ENCODE data around the gene ULBP3. TPM values are rescaled to one million over a fixed set of nuclear protein-coding genes. Genes with fewer than 3 reads are reported as not detected.

ULBP3 gene
- total and polyA plus RNA-seq, 2 of the 13 experiments (the other 11 are each of a cell fraction or from before 2014, with no cell fraction given): 0.42 to 0.48 TPM

- no peak for TF ChIP-seq PBX3 (CRISPR knock-in tag; IDR thresholded peaks at IDR 0.05; ENCODE audit: borderline replicate concordance)
- no peak for TF ChIP-seq ATF3 (CRISPR knock-in tag; IDR thresholded peaks at IDR 0.05)
- TF ChIP-seq HOXD1 (CRISPR knock-in tag; IDR thresholded peaks at IDR 0.05): no peak
- TF ChIP-seq SATB2 (CRISPR knock-in tag; IDR thresholded peaks at IDR 0.05): no peak
- no peak for TF ChIP-seq POLR2AphosphoS5 (IDR thresholded peaks at IDR 0.05; ENCODE audit: low read depth, low read length)
Observed at GRCh38 chr6:150033207-150033771, 35.6 kb downstream of the ULBP3 start (continued).

- Histone ChIP-seq H3K4me2 (ENCODE audit: low read depth, low read length) (no peak overlapping the region), H3K27ac (ENCODE audit: extremely low read length, insufficient read depth, low read length) (no peak overlapping the region), H3K9me3 (ENCODE audit: low read length) (no peaks in the 10 kb centered on the region), H3K9ac (ENCODE audit: insufficient read depth, low read depth, low read length) (no peak overlapping the region), H3K4me1 (ENCODE audit: insufficient read depth, low read length) (no peaks in the 10 kb centered on the region), H4K20me1 (ENCODE audit: insufficient read depth, low read length) (no peaks in the 10 kb centered on the region), H3K27me3 (ENCODE audit: control insufficient read depth in 1 of 2, insufficient read depth in 2 of 2, low read length in 2 of 2) (peaks cover 7 to 57% of the 10 kb centered on the region in 2 experiments), H3K79me2 (ENCODE audit: insufficient read depth, low read length) (no peaks in the 10 kb centered on the region), H3K4me3 (replicated peaks in 1 of 3; ENCODE audit: insufficient read depth in 1 of 3, low read depth in 2 of 3, low read length in 3 of 3) (no peak overlapping the region), H3K36me3 (replicated peaks in 1 of 2; ENCODE audit: control insufficient read depth in 1 of 2, insufficient read depth in 2 of 2, low read length in 2 of 2) (no peaks in the 10 kb centered on the region), H2AFZ (ENCODE audit: low read length) (no peak overlapping the region)
- FAIRE-seq (no peak), ATAC-seq (no peak), DNase-seq (ENCODE audit: low spot score) (no peak)
- POLR2A ChIA-PET: no interaction called here
- 23% methylated on average over 8 of the region's 8 CpGs for WGBS (ENCODE audit: low lambda C conversion rate)
- CTCF ChIA-PET (ENCODE audit: low intra/inter-chr PET ratio, low total read pairs): no interaction called here
- in situ Hi-C loops (cut with HindIII; ENCODE audit: extremely low pct_ligation_motif_present, low pct_unique_long_range_greater_than_20kb) (no loop called here), intact Hi-C loops (cut with micrococcal nuclease; ENCODE audit: unreplicated experiment) (no loop called here)
- BruUV-seq (replicated peaks): no TSS peak
- TF ChIP-seq ZBTB10 (CRISPR knock-in tag; IDR thresholded peaks at IDR 0.05; ENCODE audit: borderline replicate concordance) (no peak), ATF7 (IDR thresholded peaks at IDR 0.05) (peak; percentile 99), ATF7 (CRISPR knock-in tag; IDR thresholded peaks at IDR 0.05) (no peak), CREB1 (IDR thresholded peaks at IDR 0.05) (peak; percentile 98), CREB1 (CRISPR knock-in tag; IDR thresholded peaks at IDR 0.05) (no peak)
Observed at GRCh38 chr6:150032598-150032997, 36.3 kb downstream of the ULBP3 start.
